PFSK-1 (cell line): ENCODE data around the gene ING4.

Experiments used
- FOXP2 ChIP-seq: optimal IDR thresholded peaks from 2 replicates; pipeline ENCODE3; 2011; ENCODE audit warnings: borderline replicate concordance, control low read depth, inconsistent platforms; ENCODE audit not compliant: insufficient read depth; ENCODE audit errors: extremely low read length, extremely low read depth
- POLR2AphosphoS5 ChIP-seq: IDR thresholded peaks from 2 replicates; pipeline ENCODE4 v1.6.1; 2012; ENCODE audit warnings: low read depth, mild to moderate bottlenecking, control low read depth, low read length, moderate library complexity
- SIN3A ChIP-seq: IDR thresholded peaks from 2 replicates; pipeline ENCODE4 v1.6.1; 2012; ENCODE audit warnings: mild to moderate bottlenecking, low read length, moderate library complexity, borderline replicate concordance; ENCODE audit not compliant: insufficient read depth
- TAF1 ChIP-seq: IDR thresholded peaks from 2 replicates; pipeline ENCODE4 v1.6.1; 2012; ENCODE audit warnings: low read length, control low read depth, borderline replicate concordance; ENCODE audit not compliant: insufficient read depth
- TF ChIP-seq, protein P1 (sequence below), 2 experiments: IDR thresholded peaks; 2 replicates each; pipeline versions ENCODE4 v1.6.1 to v1.8.0; 2011 to 2012; ENCODE audit warnings: low read depth in 2 of 2, low read length in 2 of 2, control low read depth in 1 of 2, inconsistent platforms in 1 of 2, mild to moderate bottlenecking in 1 of 2, moderate library complexity in 1 of 2; ENCODE audit not compliant: insufficient read depth in 1 of 2

ING4 gene

DNA sequence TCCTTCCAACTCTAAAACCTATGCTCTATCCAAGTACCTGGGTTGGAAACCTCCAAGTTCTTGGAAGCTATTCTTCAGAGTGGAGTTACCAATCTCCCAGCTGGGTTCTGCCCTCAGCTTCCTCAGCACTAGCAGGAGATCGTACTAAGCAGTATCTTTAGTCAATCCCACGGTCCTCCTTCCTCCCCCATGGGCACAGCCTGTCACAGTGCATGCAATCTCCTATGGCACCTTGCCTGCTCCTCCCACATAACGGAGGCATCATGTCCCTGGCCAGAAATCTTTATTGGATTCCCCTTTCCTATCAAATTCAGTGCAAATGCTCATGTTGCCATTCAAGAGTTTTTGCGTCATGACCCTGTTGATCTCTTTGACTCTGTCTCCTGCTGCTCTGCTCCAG, 21.8 kb downstream of the ING4 start:
- no peak for TF ChIP-seq FOXP2
- TF ChIP-seq POLR2AphosphoS5 = no peak
- TF ChIP-seq TAF1 = no peak
- TF ChIP-seq, protein P1, sequence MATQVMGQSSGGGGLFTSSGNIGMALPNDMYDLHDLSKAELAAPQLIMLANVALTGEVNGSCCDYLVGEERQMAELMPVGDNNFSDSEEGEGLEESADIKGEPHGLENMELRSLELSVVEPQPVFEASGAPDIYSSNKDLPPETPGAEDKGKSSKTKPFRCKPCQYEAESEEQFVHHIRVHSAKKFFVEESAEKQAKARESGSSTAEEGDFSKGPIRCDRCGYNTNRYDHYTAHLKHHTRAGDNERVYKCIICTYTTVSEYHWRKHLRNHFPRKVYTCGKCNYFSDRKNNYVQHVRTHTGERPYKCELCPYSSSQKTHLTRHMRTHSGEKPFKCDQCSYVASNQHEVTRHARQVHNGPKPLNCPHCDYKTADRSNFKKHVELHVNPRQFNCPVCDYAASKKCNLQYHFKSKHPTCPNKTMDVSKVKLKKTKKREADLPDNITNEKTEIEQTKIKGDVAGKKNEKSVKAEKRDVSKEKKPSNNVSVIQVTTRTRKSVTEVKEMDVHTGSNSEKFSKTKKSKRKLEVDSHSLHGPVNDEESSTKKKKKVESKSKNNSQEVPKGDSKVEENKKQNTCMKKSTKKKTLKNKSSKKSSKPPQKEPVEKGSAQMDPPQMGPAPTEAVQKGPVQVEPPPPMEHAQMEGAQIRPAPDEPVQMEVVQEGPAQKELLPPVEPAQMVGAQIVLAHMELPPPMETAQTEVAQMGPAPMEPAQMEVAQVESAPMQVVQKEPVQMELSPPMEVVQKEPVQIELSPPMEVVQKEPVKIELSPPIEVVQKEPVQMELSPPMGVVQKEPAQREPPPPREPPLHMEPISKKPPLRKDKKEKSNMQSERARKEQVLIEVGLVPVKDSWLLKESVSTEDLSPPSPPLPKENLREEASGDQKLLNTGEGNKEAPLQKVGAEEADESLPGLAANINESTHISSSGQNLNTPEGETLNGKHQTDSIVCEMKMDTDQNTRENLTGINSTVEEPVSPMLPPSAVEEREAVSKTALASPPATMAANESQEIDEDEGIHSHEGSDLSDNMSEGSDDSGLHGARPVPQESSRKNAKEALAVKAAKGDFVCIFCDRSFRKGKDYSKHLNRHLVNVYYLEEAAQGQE (IDR thresholded peaks at IDR 0.05; ENCODE audit: insufficient read depth in 1 of 2, low read depth in 2 of 2, low read length in 2 of 2) = no peak
- TF ChIP-seq SIN3A = no peak

DNA sequence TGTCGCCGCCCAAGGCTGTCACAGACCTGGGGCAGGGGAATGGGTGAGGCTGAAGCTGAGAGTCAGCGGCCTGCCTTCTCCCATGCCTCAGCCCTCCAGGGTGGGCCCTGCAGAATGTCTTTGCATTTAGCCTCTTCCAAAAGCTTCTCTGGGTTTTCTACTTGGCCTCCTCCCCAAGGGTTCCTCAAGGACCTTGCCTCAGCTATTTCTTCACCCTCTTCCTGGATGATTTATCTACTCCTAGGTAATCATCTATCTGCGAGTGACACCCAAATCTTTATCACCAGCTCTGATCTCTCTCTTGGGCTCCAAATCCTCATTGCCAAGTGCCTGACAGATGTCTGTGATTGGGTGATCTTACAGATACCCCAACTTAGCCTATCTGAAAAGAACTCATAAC, 22.4 kb downstream of the ING4 start:
- no peak for TF ChIP-seq SIN3A
- TF ChIP-seq TAF1 = no peak
- TF ChIP-seq, protein P1 (IDR thresholded peaks at IDR 0.05; ENCODE audit: insufficient read depth in 1 of 2, low read depth in 2 of 2, low read length in 2 of 2) = no peak
- no peak for TF ChIP-seq POLR2AphosphoS5
- no peak for TF ChIP-seq FOXP2

DNA sequence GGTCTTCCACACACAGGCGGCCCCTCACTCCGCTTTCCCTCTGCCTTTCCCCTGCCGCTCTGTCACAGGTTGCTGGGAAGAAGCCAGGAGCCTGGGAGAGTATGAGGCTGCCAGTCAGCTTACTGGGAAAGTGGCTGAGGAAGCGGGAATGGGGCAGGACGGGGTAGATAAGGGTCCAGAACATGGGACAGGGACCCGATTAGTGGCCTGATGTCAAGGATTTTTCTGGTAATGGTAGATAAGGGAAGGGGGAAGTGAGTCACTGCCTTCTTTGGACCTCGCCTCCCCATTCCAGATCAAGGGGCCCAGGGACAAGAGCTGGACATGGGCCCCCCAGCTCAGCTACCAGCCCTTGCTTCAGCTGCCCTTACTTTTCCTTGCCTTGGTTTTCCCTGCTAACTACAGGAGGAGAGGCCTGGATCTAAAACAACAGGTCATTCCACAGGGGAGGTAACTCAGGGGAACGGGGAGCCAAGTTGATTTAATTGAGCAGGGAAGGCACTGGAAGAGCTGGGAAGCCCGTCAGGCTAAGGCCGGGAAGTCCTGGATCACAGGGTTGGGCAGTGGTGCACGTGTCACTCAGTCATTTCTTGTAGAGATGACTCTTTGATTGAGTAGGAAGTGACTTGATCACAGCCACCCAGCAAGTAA, 23.6 kb downstream of the ING4 start:
- TF ChIP-seq FOXP2 (no peak), SIN3A (no peak), POLR2AphosphoS5 (no peak), TAF1 (no peak)
- TF ChIP-seq, protein P1 (IDR thresholded peaks at IDR 0.05; ENCODE audit: insufficient read depth in 1 of 2, low read depth in 2 of 2, low read length in 2 of 2) = no peak

DNA sequence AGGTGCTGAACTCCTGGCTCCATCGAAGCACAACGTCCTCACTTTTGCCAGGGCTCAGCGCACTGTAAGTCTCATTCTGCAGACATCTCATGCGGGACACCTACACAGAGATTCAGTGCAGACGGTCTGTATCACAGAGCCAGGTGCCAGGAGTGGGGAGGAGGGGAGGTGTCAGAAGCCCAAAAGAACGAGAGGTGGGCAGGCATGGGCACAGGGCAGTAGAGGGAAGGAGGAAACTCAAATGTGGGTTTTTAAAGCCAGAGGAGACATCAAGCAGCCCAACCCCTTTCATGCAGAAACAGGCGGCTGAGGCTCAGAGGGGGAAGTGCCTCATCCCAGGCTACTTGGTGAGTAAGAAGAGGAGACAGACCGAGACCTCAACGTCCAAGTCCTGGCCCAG, 24.6 kb downstream of the ING4 start:
- no peak for TF ChIP-seq FOXP2
- TF ChIP-seq POLR2AphosphoS5 = no peak
- TF ChIP-seq, protein P1 (IDR thresholded peaks at IDR 0.05; ENCODE audit: insufficient read depth in 1 of 2, low read depth in 2 of 2, low read length in 2 of 2) = no peak
